Prostate gland (tissue), 2 donors: Measurements from ENCODE around the gene TNXB. TPM values are rescaled to one million over a fixed set of nuclear protein-coding genes. Genes with fewer than 3 reads are reported as not detected.
"Not testable (repeated sequence)": the region's sequence is repeated elsewhere in the genome, so short reads cannot be mapped to it uniquely, and the experiment has no call there.

Experiments used
- DNase-seq: peaks from one replicate; pipeline ENCODE4 v3.0.0-alpha.2; 2019; ENCODE audit warnings: low spot score
- H3K27ac ChIP-seq, 2 donors: fragments of 200-600 bp; sonication (generic); 2 replicates each; pipeline ENCODE4 v1.5.1; 2017 to 2019
- H3K27me3 ChIP-seq: fragments of 200-600 bp; sonication (generic); replicated peaks from 2 replicates; pipeline ENCODE4 v1.5.1; 2019; ENCODE audit not compliant: insufficient read depth
- H3K36me3 ChIP-seq, 2 donors: fragments of 200-600 bp; sonication (generic); 1 replicate in 1 of 2; 2 replicates in 1 of 2; pipeline versions ENCODE4 v1.5.1 to v1.8.1; 2017 to 2019
- H3K4me1 ChIP-seq: fragments of 200-600 bp; sonication (generic); replicated peaks from 2 replicates; pipeline ENCODE4 v1.5.1; 2019
- H3K4me3 ChIP-seq, 2 donors: fragments of 200-600 bp; sonication (generic); 2 replicates each; pipeline ENCODE4 v1.5.1; 2017 to 2019
- H3K9me3 ChIP-seq: fragments of 200-600 bp; sonication (generic); 2 replicates; pipeline ENCODE4 v1.5.1; 2017
- POLR2A ChIP-seq: fragments of 450-650 bp; IDR thresholded peaks from one replicate; pipeline ENCODE4 v1.6.1; 2016; ENCODE audit warnings: antibody characterized with exemption, mild to moderate bottlenecking
- POLR2AphosphoS5 ChIP-seq: sonication (generic); formaldehyde crosslinking; IDR thresholded peaks from one replicate; pipeline ENCODE4 v1.6.1; 2017; ENCODE audit warnings: antibody characterized with exemption
- WGBS: methylation state at CpG from one replicate; pipeline ENCODE4 v1.1.5; 2018; 5-methylcytosine and 5-hydroxymethylcytosine counted together
- intact Hi-C: fragments of 100-400 bp; cut with DNase I; formaldehyde crosslinking; loops from one replicate; pipeline ENCODE4 v1.14.2; 2022
- total RNA-seq, 2 donors: library from RNA; depleted of rRNA; stranded (reverse); fragments of >200 nt; gene quantifications; one replicate each; pipeline ENCODE4 v1.1.0, GENCODE V29; 2016
- TF ChIP-seq, protein P1 (sequence below), 4 experiments: fragments of 200-600 bp in 2 of 4; fragments of 450-650 bp in 2 of 4; sonication (generic) in 2 of 4; IDR thresholded peaks; 1 replicate in 3 of 4; 2 replicates in 1 of 4; pipeline ENCODE4 v1.5.1; 2016 to 2019; ENCODE audit warnings: antibody characterized with exemption in 4 of 4, mild to moderate bottlenecking in 2 of 4, moderate library complexity in 2 of 4

Gene TNXB
- total RNA-seq, 2 donors from 2014 or later, result 18.5 to 29.1 TPM

DNA sequence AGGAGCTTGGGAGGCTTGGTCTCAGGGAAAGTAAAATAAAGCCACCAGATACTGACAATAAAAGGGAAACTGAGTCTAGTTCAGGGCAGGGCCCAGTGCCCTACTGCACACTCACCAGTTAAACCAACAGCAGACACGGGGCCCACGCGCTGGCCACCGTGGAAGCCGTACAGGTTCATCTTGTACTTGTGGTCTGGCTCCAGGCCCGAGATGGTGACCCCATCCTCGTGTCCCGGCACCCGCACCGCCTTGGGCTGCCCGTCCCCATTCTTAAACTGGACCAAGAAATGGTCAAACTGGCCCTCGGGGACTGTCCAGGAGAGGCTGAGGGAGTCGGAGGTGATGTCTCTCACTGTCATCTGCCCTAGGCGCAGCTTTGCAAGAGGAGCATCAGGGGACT is 44.4 kb downstream of the TNXB start:
- H3K27me3 ChIP-seq, result no peaks in the 10 kb centered on the region
- DNase-seq, result no peak
- WGBS, result 87% methylated on average over 14 of the region's 14 CpGs
- no peaks in the 10 kb centered on the region for H3K4me1 ChIP-seq
- intact Hi-C loops, result no loop called here
- H3K36me3 ChIP-seq, result no peaks in the 10 kb centered on the region
- no peaks in the 10 kb centered on the region for H3K9me3 ChIP-seq
- no peak overlapping the region for H3K4me3 ChIP-seq
- TF ChIP-seq POLR2AphosphoS5, result no peak
- TF ChIP-seq POLR2A, result no peak
- TF ChIP-seq, protein P1, sequence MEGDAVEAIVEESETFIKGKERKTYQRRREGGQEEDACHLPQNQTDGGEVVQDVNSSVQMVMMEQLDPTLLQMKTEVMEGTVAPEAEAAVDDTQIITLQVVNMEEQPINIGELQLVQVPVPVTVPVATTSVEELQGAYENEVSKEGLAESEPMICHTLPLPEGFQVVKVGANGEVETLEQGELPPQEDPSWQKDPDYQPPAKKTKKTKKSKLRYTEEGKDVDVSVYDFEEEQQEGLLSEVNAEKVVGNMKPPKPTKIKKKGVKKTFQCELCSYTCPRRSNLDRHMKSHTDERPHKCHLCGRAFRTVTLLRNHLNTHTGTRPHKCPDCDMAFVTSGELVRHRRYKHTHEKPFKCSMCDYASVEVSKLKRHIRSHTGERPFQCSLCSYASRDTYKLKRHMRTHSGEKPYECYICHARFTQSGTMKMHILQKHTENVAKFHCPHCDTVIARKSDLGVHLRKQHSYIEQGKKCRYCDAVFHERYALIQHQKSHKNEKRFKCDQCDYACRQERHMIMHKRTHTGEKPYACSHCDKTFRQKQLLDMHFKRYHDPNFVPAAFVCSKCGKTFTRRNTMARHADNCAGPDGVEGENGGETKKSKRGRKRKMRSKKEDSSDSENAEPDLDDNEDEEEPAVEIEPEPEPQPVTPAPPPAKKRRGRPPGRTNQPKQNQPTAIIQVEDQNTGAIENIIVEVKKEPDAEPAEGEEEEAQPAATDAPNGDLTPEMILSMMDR (IDR thresholded peaks at IDR 0.05), result no peak
- no peak overlapping the region for H3K27ac ChIP-seq

DNA sequence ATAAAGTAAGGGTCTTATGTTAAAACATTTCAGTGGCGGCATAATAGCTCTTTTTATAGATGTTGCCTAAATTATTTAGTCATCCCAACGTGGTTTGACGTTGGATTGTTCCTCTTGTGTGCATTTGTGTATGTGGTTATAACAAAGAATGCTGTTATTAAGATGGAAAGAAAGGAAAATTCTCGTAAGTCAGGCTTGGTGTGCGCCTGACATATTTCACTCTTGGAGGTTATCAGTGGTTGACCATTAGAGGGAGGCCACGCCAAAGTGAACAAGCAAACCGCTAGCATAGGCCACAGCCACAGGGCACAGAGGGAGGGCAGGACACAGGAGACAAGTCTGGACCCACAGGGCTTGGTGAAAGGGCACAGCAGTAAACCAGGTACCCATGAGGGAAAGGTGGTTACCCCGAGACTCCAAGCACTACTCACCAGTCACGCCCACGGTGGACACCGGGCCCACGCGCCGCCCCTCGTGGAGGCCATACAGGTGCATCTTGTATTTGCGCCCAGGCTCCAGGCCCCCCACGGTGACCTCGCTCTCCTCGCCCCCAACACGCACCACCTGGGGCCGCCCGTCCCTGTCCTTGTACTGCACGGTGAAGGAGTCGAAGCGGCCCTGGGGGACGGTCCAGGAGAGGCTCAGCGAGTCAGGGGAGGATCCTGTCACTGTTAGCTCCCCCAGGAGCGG is 48.0 kb downstream of the TNXB start:
- H3K27ac ChIP-seq, result no peak overlapping the region
- no peaks in the 10 kb centered on the region for H3K9me3 ChIP-seq
- H3K36me3 ChIP-seq, result no peaks in the 10 kb centered on the region
- intact Hi-C loops, result no loop called here
- 91% methylated on average over 28 of the region's 28 CpGs for WGBS
- H3K4me3 ChIP-seq, result no peak overlapping the region
- H3K4me1 ChIP-seq, result no peaks in the 10 kb centered on the region
- DNase-seq, result no peak
- H3K27me3 ChIP-seq, result no peaks in the 10 kb centered on the region
- TF ChIP-seq POLR2A, result no peak
- TF ChIP-seq POLR2AphosphoS5, result no peak
- TF ChIP-seq, protein P1 (IDR thresholded peaks at IDR 0.05), result no peak

DNA sequence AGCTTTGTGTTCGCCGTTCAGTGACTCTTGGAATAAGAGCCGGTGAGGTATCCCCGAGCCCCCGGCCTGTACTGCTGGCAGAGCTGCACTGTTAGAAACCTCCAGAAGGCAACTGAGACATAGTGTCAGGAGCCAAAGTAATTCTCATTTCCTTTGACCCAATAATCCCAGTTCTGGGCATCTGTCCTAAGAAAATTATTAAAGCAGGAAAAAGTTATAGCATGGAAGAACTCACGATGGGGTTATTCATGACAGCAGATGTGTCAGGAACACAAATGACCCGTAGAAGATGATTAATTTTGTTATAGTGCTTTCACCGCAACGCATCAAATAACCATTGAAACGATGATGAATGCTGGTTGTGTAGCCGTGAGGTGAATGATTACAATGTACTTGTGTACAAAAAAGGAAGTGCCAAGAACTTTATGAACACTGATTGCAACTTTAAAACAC is 50.6 kb downstream of the TNXB start:
- WGBS, result 59% methylated on average over 11 of the region's 11 CpGs
- H3K27ac ChIP-seq, result no peak overlapping the region
- no peaks in the 10 kb centered on the region for H3K4me1 ChIP-seq
- H3K27me3 ChIP-seq, result no peaks in the 10 kb centered on the region
- H3K36me3 ChIP-seq, result no peaks in the 10 kb centered on the region
- H3K9me3 ChIP-seq, result no peaks in the 10 kb centered on the region
- intact Hi-C loops, result no loop called here
- DNase-seq, result no peak
- H3K4me3 ChIP-seq, result no peak overlapping the region
- no peak for TF ChIP-seq POLR2AphosphoS5
- TF ChIP-seq, protein P1 (IDR thresholded peaks at IDR 0.05), result no peak
- TF ChIP-seq POLR2A, result no peak

DNA sequence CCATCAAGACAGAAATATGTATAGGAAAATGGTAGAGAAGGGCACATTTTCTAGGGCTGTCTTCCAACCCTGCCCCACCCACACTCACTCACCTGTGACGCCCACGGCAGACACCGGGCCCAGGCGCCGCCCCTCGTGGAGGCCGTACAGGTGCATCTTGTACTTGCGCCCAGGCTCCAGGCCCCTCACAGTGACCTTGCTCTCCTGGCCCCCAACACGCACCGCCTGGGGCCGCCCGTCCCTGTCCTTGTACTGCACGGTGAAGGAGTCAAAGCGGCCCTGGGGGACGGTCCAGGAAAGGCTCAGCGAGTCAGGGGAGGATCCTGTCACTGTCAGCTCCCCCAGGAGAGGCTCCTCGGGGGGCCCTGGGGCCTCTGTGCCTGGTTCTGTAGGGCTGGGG is 51.2 kb downstream of the TNXB start:
- H3K9me3 ChIP-seq, result no peaks in the 10 kb centered on the region
- H3K36me3 ChIP-seq, result no peaks in the 10 kb centered on the region
- intact Hi-C loops, result no loop called here
- TF ChIP-seq POLR2A (no peak), POLR2AphosphoS5 (no peak)
- TF ChIP-seq, protein P1 (IDR thresholded peaks at IDR 0.05), result no peak
- no peak overlapping the region for H3K4me3 ChIP-seq
- 81% methylated on average over 17 of the region's 17 CpGs for WGBS
- H3K27me3 ChIP-seq, result no peaks in the 10 kb centered on the region
- H3K4me1 ChIP-seq, result no peaks in the 10 kb centered on the region
- DNase-seq, result no peak
- no peak overlapping the region for H3K27ac ChIP-seq

DNA sequence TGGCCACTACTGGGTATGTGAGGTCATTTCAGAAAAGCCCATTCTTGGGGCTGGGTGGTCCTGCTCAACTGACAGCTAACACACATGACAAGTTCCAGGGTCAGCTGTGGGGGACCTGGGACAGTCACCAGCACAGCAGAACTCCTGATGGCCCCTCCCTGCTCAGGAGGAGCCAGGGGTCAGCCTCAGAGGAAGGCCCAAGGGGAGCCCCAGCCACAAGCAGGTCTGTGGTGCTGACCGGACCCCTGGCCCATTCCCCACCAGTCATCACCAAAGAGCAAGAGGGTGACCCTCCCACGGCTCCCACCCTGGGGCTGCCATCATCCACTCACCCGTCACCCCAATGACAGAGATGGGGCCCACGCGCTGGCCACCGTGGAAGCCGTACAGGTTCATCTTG is 52.9 kb downstream of the TNXB start:
- TF ChIP-seq, protein P1 (IDR thresholded peaks at IDR 0.05), result no peak
- TF ChIP-seq POLR2AphosphoS5, result no peak
- TF ChIP-seq POLR2A, result no peak
- Histone ChIP-seq H3K36me3 (no peaks in the 10 kb centered on the region), H3K27ac (no peak overlapping the region), H3K9me3 (no peaks in the 10 kb centered on the region), H3K4me3 (no peak overlapping the region), H3K4me1 (no peaks in the 10 kb centered on the region), H3K27me3 (no peaks in the 10 kb centered on the region)
- DNase-seq, result no peak
- intact Hi-C loops, result no loop called here
- WGBS, result 97% methylated on average over 7 of the region's 7 CpGs

DNA sequence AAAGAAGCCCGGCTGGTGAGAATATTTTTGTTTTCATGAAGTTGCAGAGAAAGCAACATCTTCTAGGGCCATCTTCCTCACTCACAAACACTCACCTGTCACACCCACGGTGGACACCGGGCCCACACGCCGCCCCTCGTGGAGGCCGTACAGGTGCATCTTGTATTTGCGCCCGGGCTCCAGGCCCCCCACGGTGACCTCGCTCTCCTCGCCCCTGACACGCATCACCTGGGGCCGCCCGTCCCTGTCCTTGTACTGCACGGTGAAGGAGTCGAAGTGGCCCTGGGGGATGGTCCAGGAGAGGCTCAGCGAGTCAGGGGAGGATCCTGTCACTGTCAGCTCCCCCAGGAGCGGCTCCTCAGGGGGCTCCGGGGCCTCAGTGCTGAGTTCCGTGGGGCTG is 53.4 kb downstream of the TNXB start:
- H3K27ac ChIP-seq, H3K4me1 ChIP-seq, DNase-seq, H3K27me3 ChIP-seq, intact Hi-C loops, H3K9me3 ChIP-seq, H3K36me3 ChIP-seq, H3K4me3 ChIP-seq: not testable (repeated sequence)
- WGBS, result 93% methylated on average over 20 of the region's 21 CpGs

DNA sequence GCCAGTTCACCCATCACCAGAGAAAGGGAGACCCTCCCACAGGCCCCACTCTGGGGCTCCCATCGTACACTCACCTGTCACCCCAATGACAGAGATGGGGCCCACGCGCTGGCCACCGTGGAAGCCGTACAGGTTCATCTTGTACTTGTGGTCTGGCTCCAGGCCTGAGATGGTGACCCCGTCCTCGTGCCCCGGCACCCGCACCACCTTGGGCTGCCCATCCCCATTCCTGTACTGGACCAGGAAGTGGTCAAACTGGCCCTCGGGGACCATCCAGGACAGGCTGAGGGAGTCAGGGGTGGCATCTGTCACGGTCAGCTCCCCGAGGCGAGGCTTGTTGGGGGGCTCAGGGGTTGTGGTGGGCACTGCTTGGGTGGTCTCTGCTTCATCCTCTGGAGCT is 55.8 kb downstream of the TNXB start:
- H3K27ac ChIP-seq, intact Hi-C loops: not testable (repeated sequence)
- WGBS, result 92% methylated on average over 13 of the region's 13 CpGs

DNA sequence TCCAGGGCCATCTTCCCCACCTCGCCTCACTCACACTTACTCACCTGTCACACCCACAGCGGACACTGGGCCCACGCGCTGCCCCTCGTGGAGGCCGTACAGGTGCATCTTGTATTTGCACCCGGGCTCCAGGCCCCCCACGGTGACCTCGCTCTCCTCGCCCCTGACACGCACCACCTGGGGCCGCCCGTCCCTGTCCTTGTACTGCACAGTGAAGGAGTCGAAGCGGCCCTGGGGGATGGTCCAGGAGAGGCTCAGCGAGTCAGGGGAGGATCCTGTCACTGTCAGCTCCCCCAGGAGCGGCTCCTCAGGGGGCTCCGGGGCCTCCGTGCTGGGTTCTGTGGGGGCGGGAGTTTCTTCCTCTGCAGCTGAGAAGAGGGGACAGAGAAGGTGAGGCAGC is 56.5 kb downstream of the TNXB start:
- H3K27ac ChIP-seq, H3K36me3 ChIP-seq, H3K27me3 ChIP-seq, H3K4me3 ChIP-seq, H3K9me3 ChIP-seq, H3K4me1 ChIP-seq, DNase-seq, intact Hi-C loops: not testable (repeated sequence)
- WGBS, result 86% methylated on average over 20 of the region's 20 CpGs

More for the DNA sequence above, 55.8 kb downstream of the TNXB start:
- not testable (repeated sequence) for H3K36me3 ChIP-seq, DNase-seq, H3K9me3 ChIP-seq, H3K4me1 ChIP-seq, H3K4me3 ChIP-seq, H3K27me3 ChIP-seq
